ENCODE measurements around the gene PPP6R2.

GRCh38 chr22:50325444-50326224 is 17.5 kb upstream of the PPP6R2 start:
- TF ChIP-seq CTCF (IDR thresholded peaks at IDR 0.05; ENCODE audit: poor library complexity, severe bottlenecking) (no peak), EP300 (conservative IDR thresholded peaks at IDR 0.05; ENCODE audit: poor library complexity, severe bottlenecking) (no peak), SMC3 (conservative IDR thresholded peaks at IDR 0.05; ENCODE audit: poor library complexity) (no peak), POLR2AphosphoS5 (IDR thresholded peaks at IDR 0.05) (no peak), EZH2 (IDR thresholded peaks at IDR 0.05; ENCODE audit: borderline replicate concordance, insufficient read depth, low read length, poor library complexity, severe bottlenecking) (no peak)
- TF ChIP-seq, protein P1, sequence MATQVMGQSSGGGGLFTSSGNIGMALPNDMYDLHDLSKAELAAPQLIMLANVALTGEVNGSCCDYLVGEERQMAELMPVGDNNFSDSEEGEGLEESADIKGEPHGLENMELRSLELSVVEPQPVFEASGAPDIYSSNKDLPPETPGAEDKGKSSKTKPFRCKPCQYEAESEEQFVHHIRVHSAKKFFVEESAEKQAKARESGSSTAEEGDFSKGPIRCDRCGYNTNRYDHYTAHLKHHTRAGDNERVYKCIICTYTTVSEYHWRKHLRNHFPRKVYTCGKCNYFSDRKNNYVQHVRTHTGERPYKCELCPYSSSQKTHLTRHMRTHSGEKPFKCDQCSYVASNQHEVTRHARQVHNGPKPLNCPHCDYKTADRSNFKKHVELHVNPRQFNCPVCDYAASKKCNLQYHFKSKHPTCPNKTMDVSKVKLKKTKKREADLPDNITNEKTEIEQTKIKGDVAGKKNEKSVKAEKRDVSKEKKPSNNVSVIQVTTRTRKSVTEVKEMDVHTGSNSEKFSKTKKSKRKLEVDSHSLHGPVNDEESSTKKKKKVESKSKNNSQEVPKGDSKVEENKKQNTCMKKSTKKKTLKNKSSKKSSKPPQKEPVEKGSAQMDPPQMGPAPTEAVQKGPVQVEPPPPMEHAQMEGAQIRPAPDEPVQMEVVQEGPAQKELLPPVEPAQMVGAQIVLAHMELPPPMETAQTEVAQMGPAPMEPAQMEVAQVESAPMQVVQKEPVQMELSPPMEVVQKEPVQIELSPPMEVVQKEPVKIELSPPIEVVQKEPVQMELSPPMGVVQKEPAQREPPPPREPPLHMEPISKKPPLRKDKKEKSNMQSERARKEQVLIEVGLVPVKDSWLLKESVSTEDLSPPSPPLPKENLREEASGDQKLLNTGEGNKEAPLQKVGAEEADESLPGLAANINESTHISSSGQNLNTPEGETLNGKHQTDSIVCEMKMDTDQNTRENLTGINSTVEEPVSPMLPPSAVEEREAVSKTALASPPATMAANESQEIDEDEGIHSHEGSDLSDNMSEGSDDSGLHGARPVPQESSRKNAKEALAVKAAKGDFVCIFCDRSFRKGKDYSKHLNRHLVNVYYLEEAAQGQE (IDR thresholded peaks at IDR 0.05; ENCODE audit: borderline replicate concordance), result no peak

All from neural cell (in vitro differentiated cells).